Mucosa of descending colon (tissue), 3 donors: Measurements from ENCODE around the gene DAO. TPM values are rescaled to one million over a fixed set of nuclear protein-coding genes. Genes with fewer than 3 reads are reported as not detected.

Source experiments
- ATAC-seq: fragments of 200-7000 bp; cut with Tn5 transposase; one replicate; pipeline ENCODE4 v1.9.1; 2020; ENCODE audit warnings: mild to moderate bottlenecking, moderate library complexity
- DNase-seq, 3 donors: peaks; one replicate each; pipeline ENCODE4 v3.0.0-alpha.2; 2020
- H3K36me3 ChIP-seq: fragments of 200-600 bp; one replicate; pipeline ENCODE4 v1.8.0; 2021; ENCODE audit warnings: low read depth, mild to moderate bottlenecking
- H3K4me1 ChIP-seq: fragments of 200-600 bp; one replicate; pipeline ENCODE4 v1.8.0; 2021; ENCODE audit warnings: low read depth, mild to moderate bottlenecking
- H3K4me3 ChIP-seq: fragments of 200-600 bp; one replicate; pipeline ENCODE4 v1.8.0; 2021; ENCODE audit warnings: mild to moderate bottlenecking
- H3K9me3 ChIP-seq: fragments of 200-600 bp; one replicate; pipeline ENCODE4 v1.8.0; 2021; ENCODE audit warnings: mild to moderate bottlenecking
- CTCF ChIP-seq: fragments of 200-600 bp; IDR thresholded peaks from one replicate; pipeline ENCODE4 v1.8.0; 2022; ENCODE audit warnings: antibody characterized with exemption, mild to moderate bottlenecking
- intact Hi-C, 2 donors: fragments of 100-400 bp; cut with DNase I in 1 of 2; cut with micrococcal nuclease in 1 of 2; formaldehyde crosslinking; loops; one replicate each; pipeline versions ENCODE4 v1.11.0 to v1.11.1; 2022; cut with DNase I, micrococcal nuclease
- total RNA-seq, 3 donors: library from RNA; stranded (reverse); fragmentation: NEBNext Ultra II Directional in 2 of 3; extraction: Animal tissue kit (Norgen Biotek cat#: 25700) in 2 of 3; gene quantifications; one replicate each; pipeline versions ENCODE4 v1.2.1 to v1.2.4, GENCODE V29; 2021 to 2023
- donor health status: DM: no; HTN: no; CAD: no; lungs with moderate emphysema.
- donor health status: DM: no; HTN: no; CAD: no.
- donor health status: DM: no; HTN: yes; CAD: no.

Gene DAO
- total RNA-seq, 3 donors from 2014 or later = 0.79 to 4.8 (median 3.0) TPM

- DNase-seq = no peak
- Histone ChIP-seq H3K4me3 (no peak overlapping the region), H3K9me3 (no peaks in the 10 kb centered on the region), H3K4me1 (peaks cover 19% of the 10 kb centered on the region), H3K36me3 (no peaks in the 10 kb centered on the region)
- intact Hi-C loops = no loop called here
- no peak for TF ChIP-seq CTCF
- ATAC-seq = no peak
Observed at GRCh38 chr12:108833757-108834472, 46.0 kb upstream of the DAO start.

DNA sequence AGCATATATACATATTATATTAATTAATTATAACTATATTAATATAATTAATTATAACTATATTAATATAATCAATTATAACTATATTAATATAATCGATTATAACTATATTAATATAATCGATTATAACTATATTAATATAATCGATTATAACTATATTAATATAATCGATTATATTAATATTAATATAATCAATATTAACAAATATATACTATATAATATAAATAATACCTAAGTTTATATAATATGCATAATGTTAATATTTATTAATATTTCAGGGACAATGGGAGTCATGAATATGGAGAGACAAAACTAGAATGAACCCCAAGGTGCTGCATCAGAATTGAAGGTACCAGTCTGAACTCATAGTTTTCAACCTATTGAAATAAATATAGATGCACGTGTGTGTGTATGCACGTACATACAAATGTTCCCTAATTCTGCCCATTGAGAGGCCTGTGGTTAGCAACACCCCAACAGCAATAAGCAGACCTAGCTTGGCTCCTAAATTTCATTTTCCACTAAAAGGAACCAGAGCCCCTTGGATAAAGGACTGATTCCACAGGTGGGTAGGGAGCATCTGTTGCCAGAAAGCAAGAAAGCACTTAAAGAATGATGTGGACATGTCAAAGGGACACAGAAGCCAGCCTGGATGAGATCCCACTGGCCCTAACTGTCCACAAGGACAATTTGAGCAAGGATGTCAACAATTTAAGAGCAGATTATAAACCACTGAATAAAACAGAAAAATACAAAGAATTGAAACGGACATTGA is 43.8 kb upstream of the DAO start:
- Histone ChIP-seq H3K4me3 (no peak overlapping the region), H3K9me3 (no peaks in the 10 kb centered on the region), H3K36me3 (no peaks in the 10 kb centered on the region), H3K4me1 (peaks cover 25% of the 10 kb centered on the region)
- no peak for DNase-seq
- no peak for TF ChIP-seq CTCF
- intact Hi-C loops = no loop called here
- no peak for ATAC-seq

DNA sequence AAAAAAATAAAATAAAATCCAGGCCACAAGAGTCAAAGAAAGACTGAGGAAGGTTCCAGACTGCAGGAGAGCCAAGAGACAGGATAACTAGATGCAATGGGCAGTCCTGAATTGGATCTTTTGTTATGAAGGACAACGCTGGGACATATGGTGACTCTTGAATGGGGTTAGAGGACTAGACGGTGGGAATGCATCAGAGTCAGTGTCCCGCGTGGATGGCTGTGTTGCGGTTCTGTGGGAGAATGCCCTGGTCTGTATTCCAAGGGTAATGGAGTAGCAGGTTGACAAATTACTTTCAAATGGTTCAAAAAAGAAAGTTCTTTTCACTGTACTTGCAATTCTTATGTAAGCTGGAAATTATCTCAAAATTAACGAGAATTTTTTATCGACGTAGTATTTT is 42.7 kb upstream of the DAO start:
- DNase-seq = peak in 1 of 3 donors; percentile 11
- H3K36me3 ChIP-seq = no peaks in the 10 kb centered on the region
- no peaks in the 10 kb centered on the region for H3K9me3 ChIP-seq
- no peak overlapping the region for H3K4me3 ChIP-seq
- peaks cover 24% of the 10 kb centered on the region for H3K4me1 ChIP-seq
- no peak for TF ChIP-seq CTCF
- no peak for ATAC-seq
- intact Hi-C loops = no loop called here

- intact Hi-C loops = no loop called here
- Histone ChIP-seq H3K36me3 (no peaks in the 10 kb centered on the region), H3K4me1 (peaks cover 20% of the 10 kb centered on the region), H3K9me3 (no peaks in the 10 kb centered on the region), H3K4me3 (no peak overlapping the region)
- TF ChIP-seq CTCF = no peak
- DNase-seq (no peak), ATAC-seq (no peak)
Observed at GRCh38 chr12:108837680-108838079, 42.2 kb upstream of the DAO start.

DNA sequence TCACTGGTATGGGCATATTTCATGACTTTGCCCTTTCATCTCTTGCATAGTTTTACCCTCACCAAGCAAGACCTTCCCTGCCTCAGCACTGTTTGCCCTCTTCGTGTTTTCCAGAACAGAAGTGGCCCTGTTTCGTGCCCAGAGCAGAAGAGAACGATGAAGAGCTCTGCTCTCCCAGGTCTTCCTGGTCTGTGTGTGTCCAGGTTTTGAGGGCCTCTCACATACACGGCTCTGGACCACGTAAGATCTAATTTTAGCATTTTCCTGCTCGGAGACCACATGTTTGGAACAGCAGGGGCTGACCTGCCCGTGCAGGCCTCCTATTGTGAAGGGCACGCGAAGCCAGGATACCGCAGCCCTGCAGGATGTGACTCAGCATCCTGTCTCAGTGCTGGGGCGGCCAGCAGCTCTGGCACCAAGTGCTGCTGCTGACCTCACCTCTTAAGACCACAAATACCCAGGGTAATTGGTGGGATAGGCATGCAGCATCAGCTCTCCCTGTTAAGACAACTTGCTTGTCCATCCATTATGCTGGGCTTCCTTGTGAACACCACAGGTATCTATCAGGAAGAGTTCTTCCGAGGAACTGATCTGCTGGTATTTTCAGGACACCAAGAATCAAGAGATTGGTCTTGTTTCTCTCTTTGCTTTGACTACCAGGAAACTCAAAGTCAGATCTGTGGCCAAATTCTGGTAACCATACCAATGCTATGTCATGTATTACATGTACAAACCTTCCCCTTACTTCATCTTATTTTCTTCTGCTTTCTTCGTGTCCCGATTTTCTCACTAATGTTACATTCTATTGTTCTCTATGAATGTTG is 41.5 kb upstream of the DAO start:
- Histone ChIP-seq H3K4me3 (no peak overlapping the region), H3K9me3 (no peaks in the 10 kb centered on the region), H3K4me1 (peaks cover 14% of the 10 kb centered on the region), H3K36me3 (no peaks in the 10 kb centered on the region)
- DNase-seq (peak; percentile 66 to 91 (median 71)), ATAC-seq (peak; percentile 89)
- intact Hi-C loops = no loop called here
- no peak for TF ChIP-seq CTCF
